HG02870 (cell line): ENCODE data around the gene KCNK2.

Experiments
- ATAC-seq: cut with Tn5 transposase; IDR thresholded peaks from one replicate; pipeline ENCODE4 v1.9.1; 2021; ENCODE audit warnings: mild to moderate bottlenecking, moderate library complexity; ENCODE audit not compliant: unreplicated experiment

Gene KCNK2

DNA sequence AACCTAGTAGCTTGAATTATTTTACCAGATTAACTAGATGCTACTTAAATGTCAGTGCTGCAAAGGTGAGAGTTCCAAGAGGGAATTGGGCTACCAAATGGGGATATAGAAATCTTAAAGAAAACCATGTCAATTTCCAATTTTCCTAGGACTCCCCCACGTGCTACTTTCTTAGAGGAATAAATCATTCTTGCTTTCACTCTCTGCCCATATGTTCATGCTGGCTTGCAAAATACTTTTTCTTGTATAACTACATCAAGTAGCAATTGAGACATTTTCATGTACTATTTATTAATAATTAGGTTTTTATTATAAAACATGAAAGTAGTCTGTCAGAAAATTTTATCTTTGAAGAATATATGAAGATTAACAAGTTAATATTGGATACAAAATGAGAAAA, 11.8 kb downstream of the KCNK2 start:
- ATAC-seq, result no peak

DNA sequence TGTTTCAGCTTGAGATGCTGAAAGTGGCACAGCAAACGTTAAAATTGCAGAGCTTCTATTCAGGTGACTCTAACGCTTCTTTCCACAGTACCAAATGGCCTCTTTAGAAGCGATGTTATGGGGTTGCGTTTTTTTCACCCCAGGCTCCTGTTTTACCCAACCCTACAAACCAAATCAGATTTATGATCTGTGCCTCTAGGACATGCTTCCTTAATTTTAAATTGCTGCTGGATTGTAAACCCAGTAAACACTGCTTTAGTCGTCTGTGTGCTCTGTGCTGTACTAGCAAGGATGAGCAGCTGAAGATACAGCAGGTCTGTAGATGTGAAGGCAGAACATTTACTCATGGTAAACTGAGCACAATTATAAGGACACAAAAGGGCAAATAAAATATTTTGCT, 13.0 kb downstream of the KCNK2 start:
- no peak for ATAC-seq

DNA sequence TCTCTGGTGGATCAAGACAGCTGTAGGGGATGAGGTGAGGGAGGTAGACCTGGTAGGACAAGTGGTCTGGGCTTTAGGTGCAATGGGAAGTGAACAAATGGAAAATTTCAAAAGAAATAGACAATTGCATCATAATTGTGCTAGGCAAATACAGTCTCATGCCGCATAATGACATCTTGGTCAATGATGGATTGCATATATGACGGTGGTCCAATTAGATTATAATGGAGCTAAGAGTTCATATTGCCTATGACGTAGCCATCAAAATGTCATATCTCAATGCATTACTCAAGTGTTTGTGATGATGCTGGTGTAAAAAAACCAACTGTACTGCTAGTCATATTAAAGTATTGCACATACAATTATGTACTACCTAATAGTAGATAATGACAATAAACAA, 19.0 kb downstream of the KCNK2 start:
- no peak for ATAC-seq

DNA sequence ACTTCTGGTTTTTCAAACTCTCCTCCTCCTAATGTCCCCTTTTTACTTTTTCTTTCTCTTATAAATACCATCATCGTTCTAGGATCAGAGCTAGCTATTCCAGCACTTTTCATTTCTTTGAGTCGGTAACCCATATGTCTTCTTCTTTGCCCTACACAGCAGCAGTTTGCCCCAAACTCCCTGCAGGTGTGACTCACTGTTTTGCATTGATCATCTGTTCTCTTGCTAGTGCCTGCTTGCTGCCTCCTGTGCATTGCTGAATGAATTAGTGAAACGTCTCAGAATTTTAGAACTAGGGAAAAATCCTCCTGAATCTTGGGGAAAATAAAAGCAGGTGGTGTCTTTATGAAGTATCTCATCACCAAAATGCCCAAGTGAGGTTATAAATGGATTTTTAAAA, 21.7 kb downstream of the KCNK2 start:
- ATAC-seq, result no peak

DNA sequence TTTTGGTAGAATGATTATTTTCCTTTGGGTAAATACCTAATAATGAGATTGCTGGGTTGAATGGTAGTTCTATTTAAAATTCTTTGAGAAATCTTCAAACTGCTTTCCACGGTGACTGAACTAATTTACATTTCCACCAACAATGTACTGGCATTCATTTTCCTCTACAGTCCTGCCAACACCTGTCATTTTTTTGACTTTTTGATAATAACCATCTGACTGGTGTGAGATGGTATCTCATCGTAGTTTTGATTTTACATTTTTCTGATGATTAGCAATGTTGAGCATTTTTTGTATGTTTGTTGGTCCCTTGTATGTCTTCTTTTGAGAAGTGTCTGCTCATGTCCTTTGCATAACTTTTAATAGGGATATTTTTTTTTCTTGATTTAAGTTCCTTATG, 23.5 kb downstream of the KCNK2 start:
- no peak for ATAC-seq

DNA sequence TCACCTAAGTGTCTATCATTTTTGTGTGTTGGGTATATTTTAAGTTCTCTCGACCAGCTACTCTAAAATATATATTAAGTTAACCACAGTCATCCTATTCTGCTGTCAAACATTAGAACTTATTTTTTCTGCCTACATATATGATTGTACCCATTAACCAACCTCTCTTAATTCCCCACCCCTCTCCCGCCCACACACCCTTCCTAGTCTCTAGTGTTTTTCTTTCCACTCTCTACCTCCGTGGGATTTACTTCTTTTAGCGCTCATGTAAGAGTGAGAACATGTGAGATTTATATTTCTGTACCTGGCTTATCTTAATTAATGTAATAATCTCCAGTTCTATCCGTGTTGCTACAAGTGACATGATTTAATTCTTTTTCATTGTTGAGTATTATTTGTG, 26.6 kb downstream of the KCNK2 start:
- ATAC-seq, result no peak

DNA sequence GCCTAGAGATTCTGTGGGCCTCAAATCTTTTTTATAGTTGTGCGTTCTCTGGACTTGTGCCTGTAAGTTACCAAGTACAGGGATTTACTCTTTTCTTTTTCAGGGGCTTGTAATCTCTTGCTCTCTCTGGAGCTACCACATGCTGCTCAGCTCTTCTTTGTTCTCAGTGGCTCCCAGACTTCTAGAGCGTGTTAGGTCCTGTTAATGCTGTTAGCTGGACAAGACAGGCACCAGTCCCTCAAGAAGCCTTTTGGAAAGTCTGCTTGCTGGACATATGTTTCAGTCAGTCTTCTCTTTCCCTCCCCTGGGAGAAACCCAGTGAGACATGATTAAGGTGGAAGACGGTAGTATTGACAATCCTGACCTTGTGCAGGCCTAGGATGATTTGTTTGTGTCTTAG, 29.4 kb downstream of the KCNK2 start:
- no peak for ATAC-seq

DNA sequence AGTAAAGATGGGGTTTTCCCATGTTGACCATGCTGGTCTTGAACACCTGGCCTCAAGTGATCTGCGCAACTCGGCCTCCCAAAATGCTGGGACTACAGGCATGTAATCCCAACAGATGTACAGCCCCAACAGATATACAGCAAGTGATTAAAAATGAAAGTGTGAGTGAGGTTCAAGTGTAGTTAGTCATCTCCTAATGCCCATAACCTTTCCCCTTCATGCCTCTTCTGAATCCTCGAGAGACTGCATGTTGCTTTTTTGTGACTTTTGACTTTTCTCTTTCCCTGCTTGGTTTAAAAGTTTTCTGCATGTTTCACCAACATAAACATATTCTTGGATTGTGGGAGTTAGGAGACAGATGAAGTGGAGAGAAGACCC, 31.2 kb downstream of the KCNK2 start:
- no peak for ATAC-seq

DNA sequence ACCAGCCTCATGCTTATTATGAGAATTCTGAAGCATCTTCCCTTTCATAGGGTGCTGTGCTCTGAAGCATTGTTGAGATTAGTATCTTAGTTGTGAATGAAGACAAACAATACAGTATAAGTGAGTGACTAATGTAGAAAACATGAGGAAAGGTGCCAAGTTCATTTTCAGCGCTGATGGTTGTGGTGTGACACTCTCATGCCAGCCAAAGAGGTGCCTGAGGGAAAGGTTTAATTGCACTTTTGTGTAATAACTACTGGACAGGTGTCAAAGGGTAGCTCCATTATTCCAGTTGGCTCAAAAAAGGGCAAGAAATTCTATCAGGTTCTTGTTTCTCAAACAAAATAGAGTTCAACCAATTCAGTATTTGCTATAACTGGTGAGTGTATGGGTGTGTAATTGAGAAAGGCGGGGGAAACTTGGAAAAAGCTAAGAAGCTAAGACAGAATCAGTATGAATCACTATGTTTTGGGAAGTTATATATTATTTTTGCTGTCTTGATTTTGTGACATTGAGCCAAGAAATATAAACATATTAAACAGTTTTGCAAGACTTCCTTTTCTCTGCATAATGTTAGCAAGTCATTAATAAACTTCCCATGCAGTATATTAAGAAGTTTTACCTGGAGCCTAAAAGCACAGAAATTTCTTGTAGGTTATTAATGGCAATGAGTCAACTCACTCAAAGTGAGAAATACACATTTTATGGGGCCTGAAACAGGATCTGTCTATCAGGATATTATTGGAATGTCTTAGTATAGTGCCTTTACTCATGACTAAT, 31.8 kb downstream of the KCNK2 start:
- ATAC-seq, result no peak

DNA sequence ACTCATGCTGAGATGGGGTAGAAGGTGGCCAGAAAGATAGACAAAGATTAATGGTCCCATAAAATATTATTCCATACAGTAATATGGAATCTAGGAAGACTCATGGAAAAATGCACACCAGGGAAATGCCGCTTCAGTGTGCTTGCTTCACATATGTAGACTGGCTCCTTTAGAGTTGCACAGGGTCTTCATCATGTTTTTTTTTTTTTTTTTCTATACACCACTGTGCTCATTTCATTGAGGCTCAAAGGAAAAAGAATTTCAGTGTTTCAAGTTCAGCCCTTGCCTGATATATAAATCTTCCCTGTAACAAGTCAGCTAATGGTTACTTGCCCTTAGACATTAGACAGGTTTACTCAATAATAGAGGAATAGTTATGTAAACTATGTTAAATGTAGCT, 33.2 kb downstream of the KCNK2 start:
- ATAC-seq, result no peak

DNA sequence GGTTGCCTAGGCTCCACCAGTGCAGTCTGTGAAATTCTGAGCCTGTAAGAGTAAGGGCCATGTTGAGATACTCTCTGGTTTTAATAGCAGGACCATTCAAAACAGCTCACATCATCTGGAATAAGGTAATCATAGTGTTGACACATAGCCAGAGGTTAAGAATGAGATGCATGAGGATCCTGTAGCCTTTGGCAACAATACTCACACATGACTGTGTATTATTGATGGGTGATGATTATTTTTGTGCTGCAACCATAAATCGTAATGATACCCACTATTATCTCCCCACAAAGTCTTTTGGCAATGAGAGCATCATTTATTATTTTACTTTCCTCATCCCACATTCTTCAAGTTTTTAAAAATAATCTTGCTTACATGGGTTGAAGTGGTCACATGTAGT, 35.5 kb downstream of the KCNK2 start:
- no peak for ATAC-seq

DNA sequence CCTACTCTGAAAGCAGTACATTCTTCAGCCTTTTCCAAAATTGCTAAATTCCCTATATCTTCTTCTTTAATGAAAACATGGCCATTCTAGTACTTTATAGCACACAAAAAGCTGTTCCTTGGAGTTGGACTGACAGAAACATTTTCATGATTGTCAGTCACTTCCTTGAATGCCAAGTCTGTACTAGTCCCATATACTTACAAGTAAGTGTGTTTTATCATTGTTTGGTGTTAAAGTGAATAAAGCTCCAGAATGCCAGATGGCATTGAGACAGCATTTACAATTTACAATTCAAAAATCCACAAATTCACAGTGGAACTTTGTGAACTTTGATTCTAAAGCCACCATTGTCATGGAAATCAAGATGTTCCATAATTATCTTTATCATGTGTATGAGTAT, 36.5 kb downstream of the KCNK2 start:
- ATAC-seq, result no peak

DNA sequence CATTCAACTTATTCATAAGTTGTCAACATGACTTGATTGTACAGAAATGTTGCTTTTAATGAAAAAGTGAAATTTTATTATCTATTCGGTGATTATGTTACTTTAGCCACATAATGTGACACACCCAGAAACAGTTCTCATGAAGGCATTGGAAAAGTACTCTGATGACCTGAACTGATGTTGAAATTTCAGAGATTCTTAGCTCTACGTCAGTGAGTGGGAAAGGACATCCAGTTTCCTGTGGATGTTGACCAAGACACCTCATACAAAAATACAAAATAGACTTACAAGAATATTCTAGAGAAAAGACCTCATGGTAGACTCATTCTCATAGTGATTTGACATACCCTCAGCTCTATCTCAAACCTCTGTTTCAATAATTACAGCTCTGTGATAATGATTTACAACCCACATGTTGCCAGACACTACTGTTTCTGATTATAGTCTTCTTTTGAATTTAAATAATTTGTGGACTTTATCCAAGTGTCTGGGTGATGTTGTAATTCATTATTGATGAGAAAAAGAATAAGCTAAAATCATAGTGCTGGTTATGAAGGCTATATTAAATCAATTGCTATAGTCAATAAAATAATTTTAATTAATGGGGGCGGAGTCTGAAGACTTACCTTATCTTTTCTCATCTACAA, 37.3 kb downstream of the KCNK2 start:
- no peak for ATAC-seq

DNA sequence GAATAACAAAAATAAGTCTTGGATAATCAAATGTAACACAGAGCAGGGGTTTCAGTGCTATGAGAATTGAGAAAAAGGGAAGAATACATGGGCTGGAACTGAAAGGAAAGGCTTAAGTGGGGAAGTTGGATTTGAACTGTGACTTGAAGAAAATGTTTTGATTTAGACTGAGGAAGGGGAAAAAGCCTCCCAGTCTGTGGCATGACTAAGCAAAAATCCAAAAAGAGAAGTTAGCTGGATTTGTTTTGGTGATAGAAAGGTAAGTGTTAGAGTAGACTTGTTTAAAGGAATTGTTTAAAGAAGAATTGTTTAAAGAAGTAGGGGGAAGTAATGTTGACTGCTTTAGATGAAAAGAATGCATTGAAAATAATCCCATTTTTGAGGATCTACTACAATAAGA, 46.0 kb downstream of the KCNK2 start:
- ATAC-seq, result no peak

DNA sequence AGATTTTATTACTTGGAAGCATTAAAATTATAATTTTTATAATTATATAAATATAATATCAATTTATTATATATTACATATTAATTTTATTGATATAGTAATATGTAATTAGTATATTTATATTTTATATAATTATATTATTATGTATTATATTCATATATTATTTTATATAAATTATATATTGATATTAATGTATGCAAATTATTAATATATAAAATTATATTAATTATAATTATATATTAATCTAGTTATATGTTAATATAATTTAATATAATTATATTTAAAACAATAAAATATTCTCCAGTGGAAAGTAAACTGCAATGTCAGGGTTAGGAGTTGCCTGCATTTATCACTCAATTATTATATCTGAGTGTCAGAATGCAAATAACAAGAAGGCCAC, 48.8 kb downstream of the KCNK2 start:
- ATAC-seq, result no peak

DNA sequence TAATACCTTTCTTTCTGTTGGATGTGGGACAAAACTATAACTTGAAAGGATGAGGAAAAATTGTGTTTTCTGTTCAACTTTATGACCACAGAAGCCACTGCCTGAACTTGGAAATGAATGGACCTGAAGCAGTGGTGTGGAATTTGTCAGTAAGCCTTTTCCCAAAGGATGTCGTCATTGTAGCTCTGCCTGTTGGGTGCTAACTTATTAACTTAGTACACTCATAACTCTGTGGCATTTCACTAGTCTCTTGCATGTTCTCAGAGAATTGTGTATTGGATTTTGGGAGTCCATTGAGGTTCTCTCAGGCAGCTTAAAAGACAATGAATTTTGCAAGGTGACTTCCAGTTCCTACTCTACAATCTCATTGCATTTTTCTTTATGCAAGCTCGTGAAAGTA, 49.6 kb downstream of the KCNK2 start:
- no peak for ATAC-seq

DNA sequence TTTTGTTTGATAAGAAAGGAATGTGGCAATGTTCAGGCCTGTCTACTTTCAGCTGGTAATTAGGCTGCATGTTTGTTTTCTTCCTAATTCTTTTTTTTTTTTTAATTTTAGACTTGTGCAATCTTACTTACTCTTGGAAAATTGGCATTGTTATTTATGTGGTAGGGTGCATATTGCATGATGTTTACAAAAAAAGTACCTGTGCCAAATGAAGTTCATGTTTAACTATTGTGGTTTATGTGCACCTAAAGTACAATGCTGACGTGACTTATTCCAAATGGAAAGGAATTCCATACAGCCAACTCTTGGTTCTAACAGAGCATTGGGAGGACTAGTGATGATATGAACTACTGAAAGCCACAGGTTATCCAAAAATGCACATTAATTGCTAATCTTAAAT, 51.0 kb downstream of the KCNK2 start:
- no peak for ATAC-seq

DNA sequence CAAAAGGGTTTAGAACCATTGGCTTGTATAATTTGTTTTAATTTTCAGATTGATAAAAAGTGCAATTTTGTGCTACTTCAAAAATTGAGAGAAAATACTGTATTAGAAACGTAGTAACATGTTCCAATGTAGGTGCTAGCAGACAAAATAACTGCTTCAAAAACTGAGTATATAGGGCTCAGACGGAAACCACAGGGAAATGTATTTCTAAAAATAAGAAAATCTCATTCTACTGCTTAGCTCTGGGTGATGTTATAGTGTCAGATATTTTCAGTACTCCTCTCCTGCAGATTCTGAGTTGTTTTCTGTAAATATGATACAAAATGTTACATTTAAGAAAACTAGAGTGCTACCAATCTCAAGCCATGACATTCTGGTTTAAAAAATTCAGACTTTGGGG, 55.4 kb downstream of the KCNK2 start:
- ATAC-seq, result no peak

DNA sequence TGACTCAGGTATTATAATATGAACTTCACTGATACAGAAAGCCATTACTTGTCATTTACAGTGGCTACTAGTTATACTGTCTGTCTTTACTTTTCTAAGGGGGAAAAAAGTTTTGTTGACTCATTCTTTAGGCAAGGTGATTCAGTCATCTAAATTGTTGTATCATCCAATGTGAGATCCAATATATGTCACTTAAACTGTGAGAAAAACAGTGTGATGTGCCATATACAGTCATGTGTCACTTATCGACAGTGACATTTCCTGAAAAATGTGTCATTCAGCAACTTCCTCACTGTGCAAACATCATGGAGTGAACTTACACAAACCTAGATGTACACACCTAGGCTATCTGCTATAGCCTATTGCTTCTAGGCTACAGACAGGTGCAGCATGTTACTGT, 57.6 kb downstream of the KCNK2 start:
- ATAC-seq, result no peak

DNA sequence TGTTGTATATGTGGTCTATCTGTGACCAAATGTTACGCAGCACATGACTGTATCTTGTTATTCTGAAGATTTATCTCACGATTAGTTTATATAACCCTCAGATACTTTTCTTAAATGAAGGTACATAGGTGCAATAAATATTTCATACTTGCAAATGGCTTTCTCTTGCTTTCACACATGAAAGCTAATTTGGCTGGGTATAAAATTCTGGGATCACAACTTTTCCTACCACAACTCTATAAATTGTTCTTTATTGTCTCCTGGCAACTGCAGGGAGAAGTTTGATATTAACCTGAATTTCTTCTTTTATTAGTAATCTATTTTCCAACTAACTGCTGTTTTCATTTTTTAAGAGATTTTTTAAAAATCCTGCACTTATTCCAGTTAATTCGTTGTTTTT, 58.9 kb downstream of the KCNK2 start:
- no peak for ATAC-seq

DNA sequence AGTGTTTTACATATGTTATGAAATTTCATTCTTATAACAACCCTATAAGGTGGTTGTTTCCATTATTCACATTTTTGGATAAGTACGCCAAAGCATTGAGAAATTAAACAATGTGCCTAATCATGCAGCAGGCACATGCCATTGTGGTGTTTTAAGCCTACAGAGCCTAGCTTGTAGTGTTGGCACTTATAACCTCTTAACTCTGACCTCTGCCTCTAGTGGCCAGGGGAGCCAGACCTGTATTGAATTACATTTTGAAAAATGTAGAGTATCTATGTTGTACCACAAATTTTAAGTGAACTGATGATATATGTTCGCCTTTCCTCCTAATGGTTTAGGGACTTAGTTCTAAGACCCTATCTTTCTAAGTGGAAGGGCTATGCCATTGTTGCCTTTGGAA, 61.0 kb downstream of the KCNK2 start:
- no peak for ATAC-seq

DNA sequence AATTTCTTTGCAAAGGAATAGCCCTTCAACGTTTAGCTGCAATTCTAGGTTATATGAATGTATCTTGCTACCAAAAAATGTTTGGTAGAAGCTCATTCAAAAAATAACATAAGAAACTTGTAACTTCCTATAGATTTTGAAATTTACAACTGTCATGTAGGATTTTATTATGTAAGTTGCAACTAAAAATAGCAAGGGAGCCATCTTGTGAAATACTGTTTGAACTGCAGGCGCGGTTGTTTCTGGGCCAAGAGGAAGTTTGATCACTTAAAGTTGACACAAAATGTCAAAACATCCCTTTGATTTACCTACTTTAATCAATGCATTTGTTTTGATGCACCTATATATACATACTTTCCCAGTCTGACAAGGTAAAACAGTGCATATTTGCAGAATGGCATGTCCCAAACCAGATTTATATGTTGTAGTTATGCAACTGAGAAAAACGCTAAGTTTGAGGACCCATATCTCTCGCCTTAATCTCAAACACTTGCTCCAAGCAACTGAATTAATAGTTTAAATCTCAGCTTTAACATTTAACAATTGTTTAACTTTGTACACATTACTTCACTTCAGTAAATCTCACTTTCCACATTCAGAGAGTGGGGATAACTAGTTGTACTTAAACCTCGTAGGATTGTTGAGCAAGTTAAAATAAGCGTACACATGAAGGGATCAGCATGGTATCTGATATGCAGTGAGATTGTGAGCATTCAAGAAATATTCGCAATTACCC, 63.9 kb downstream of the KCNK2 start:
- ATAC-seq, result no peak
